Kidney tubule cell (primary cell): ENCODE data around the gene CCNB1.
A peak's percentile ranks its signal among the peaks of the same experiment; 100 is the strongest.
"Not testable (repeated sequence)": the region's sequence is repeated elsewhere in the genome, so short reads cannot be mapped to it uniquely, and the experiment has no call there.

Source experiments
- DNase-seq: peaks from one replicate; pipeline ENCODE4 v3.0.0-alpha.2; 2018; ENCODE audit warnings: low spot score

The CCNB1 gene

GRCh38 chr5:69184621-69185020, 17.7 kb downstream of the CCNB1 start:
- DNase-seq: no peak

- no peak for DNase-seq
Observed at GRCh38 chr5:69187342-69187741, 20.4 kb downstream of the CCNB1 start.

- no peak for DNase-seq
Observed at GRCh38 chr5:69188811-69189161, 21.8 kb downstream of the CCNB1 start.

- peak; percentile 93 for DNase-seq
Observed at GRCh38 chr5:69189162-69190086, 22.5 kb downstream of the CCNB1 start, which contains the start of gene CENPH. TSS of gene CENPH (plus strand) at chr5:69189583. CDS start at chr5:69189635, 52 bp downstream.

- no peak for DNase-seq
Observed at GRCh38 chr5:69202497-69202896, 35.5 kb downstream of the CCNB1 start.

- no peak for DNase-seq
Observed at GRCh38 chr5:69206528-69207190, 39.7 kb downstream of the CCNB1 start.

GRCh38 chr5:69209602-69210001, 42.7 kb downstream of the CCNB1 start:
- no peak for DNase-seq

- DNase-seq: no peak
Observed at GRCh38 chr5:69211200-69211599, 44.2 kb downstream of the CCNB1 start.

GRCh38 chr5:69212022-69212421, 45.1 kb downstream of the CCNB1 start:
- DNase-seq: no peak

GRCh38 chr5:69213513-69214215, 46.7 kb downstream of the CCNB1 start:
- DNase-seq: no peak

- no peak for DNase-seq
Observed at GRCh38 chr5:69217151-69217511, 50.2 kb downstream of the CCNB1 start.

GRCh38 chr5:69217548-69218526, 50.9 kb downstream of the CCNB1 start:
- peak; percentile 94 for DNase-seq

- no peak for DNase-seq
Observed at GRCh38 chr5:69219939-69220338, 53.0 kb downstream of the CCNB1 start.

- DNase-seq: not testable (repeated sequence)
Observed at GRCh38 chr5:69220371-69220770, 53.4 kb downstream of the CCNB1 start.

- DNase-seq: not testable (repeated sequence)
Observed at GRCh38 chr5:69220833-69221232, 53.9 kb downstream of the CCNB1 start.

- DNase-seq: peak; percentile 40
Observed at GRCh38 chr5:69224520-69224919, 57.6 kb downstream of the CCNB1 start.

- DNase-seq: no peak
Observed at GRCh38 chr5:69225860-69226259, 58.9 kb downstream of the CCNB1 start.
